GM23248 (cell line): ENCODE results near the gene IGFLR1. TPM values are rescaled to one million over a fixed set of nuclear protein-coding genes. Genes with fewer than 3 reads are reported as not detected.

ENCODE experiments used
- DNase-seq: peaks from one replicate; pipeline ENCODE4 v3.0.0-alpha.2; 2015
- H2AFZ ChIP-seq: fragments of 200-600 bp; sonication (generic); 2 replicates; pipeline ENCODE4 v1.6.1; 2016; ENCODE audit warnings: antibody characterized with exemption
- H3F3A ChIP-seq: fragments of 200-600 bp; sonication (generic); 2 replicates; pipeline ENCODE4 v1.6.1; 2016; ENCODE audit warnings: mild to moderate bottlenecking, antibody characterized with exemption, mixed run types; ENCODE audit not compliant: insufficient read depth
- H3K27ac ChIP-seq: fragments of 200-600 bp; sonication (generic); 2 replicates; pipeline ENCODE4 v1.5.1; 2016; ENCODE audit warnings: mild to moderate bottlenecking
- H3K27me3 ChIP-seq: fragments of 200-600 bp; sonication (generic); replicated peaks from 2 replicates; pipeline ENCODE4 v1.6.1; 2016; ENCODE audit warnings: mild to moderate bottlenecking; ENCODE audit not compliant: insufficient read depth
- H3K36me3 ChIP-seq: fragments of 200-600 bp; sonication (generic); 2 replicates; pipeline ENCODE4 v1.6.1; 2016; ENCODE audit warnings: low read depth, mild to moderate bottlenecking
- H3K4me1 ChIP-seq: fragments of 200-600 bp; sonication (generic); 2 replicates; pipeline ENCODE4 v1.6.1; 2016; ENCODE audit warnings: mild to moderate bottlenecking; ENCODE audit not compliant: insufficient read depth
- H3K4me2 ChIP-seq: fragments of 200-600 bp; sonication (generic); one replicate; pipeline ENCODE4 v1.6.1; 2016; ENCODE audit warnings: mild to moderate bottlenecking; ENCODE audit not compliant: unreplicated experiment
- H3K4me3 ChIP-seq: fragments of 200-600 bp; sonication (generic); 2 replicates; pipeline ENCODE4 v1.5.1; 2016; ENCODE audit warnings: mild to moderate bottlenecking
- H3K79me2 ChIP-seq: fragments of 200-600 bp; sonication (generic); 2 replicates; pipeline ENCODE4 v1.6.1; 2016; ENCODE audit warnings: mild to moderate bottlenecking; ENCODE audit not compliant: insufficient read depth
- H3K9ac ChIP-seq: fragments of 200-600 bp; sonication (generic); 2 replicates; pipeline ENCODE4 v1.6.1; 2016; ENCODE audit warnings: mild to moderate bottlenecking
- H3K9me2 ChIP-seq: fragments of 200-600 bp; sonication (generic); 2 replicates; pipeline ENCODE4 v1.6.1; 2016; ENCODE audit warnings: mixed run types, mild to moderate bottlenecking, moderate library complexity; ENCODE audit not compliant: insufficient read depth
- H3K9me3 ChIP-seq: fragments of 200-600 bp; sonication (generic); one replicate; pipeline ENCODE4 v1.6.1; 2017; ENCODE audit warnings: low read depth
- H4K20me1 ChIP-seq: fragments of 200-600 bp; sonication (generic); 2 replicates; pipeline ENCODE4 v1.6.0; 2016; ENCODE audit not compliant: insufficient read depth
- EZH2 ChIP-seq: fragments of 200-600 bp; sonication (generic); IDR thresholded peaks from 2 replicates; pipeline ENCODE4 v1.6.1; 2018; ENCODE audit warnings: antibody characterized with exemption, mild to moderate bottlenecking; ENCODE audit not compliant: insufficient read depth, poor library complexity, severe bottlenecking
- EZH2phosphoT487 ChIP-seq: fragments of 200-600 bp; sonication (generic); IDR thresholded peaks from 2 replicates; pipeline ENCODE4 v1.6.1; 2018; ENCODE audit warnings: antibody characterized with exemption, moderate library complexity, mild to moderate bottlenecking, low read depth; ENCODE audit not compliant: insufficient read depth
- WGBS, 2 experiments: methylation state at CpG; one replicate each; pipeline ENCODE4 v1.1.6; 2015 to 2017; ENCODE audit warnings: low lambda C conversion rate in 2 of 2, low coverage in 1 of 2; ENCODE audit errors: missing lambda C conversion rate in 2 of 2; 5-methylcytosine and 5-hydroxymethylcytosine counted together
- in situ Hi-C: fragments of 300-500 bp; cut with MboI; formaldehyde crosslinking; loops from 2 replicates; pipeline ENCODE4 v1.15.0; 2020
- polyA plus RNA-seq: library from polyadenylated mRNA; unstranded; fragments of >200 nt; fragmentation: Nextera tagmentation; extraction: Ambion mirVana; gene quantifications from 2 replicates; pipeline ENCODE4 v1.2.1, GENCODE V29; 2016
- total RNA-seq: library from RNA; depleted of rRNA; stranded (reverse); fragments of >200 nt; shearing (Covaris generic); gene quantifications from 2 replicates; pipeline ENCODE4 v1.2.3, GENCODE V29; 2014

Gene IGFLR1
- total and polyA plus RNA-seq, 2 experiments from 2014 or later, result 1.4 to 3.2 TPM

GRCh38 chr19:35696835-35697234 is 45.4 kb downstream of the IGFLR1 start:
- H2AFZ ChIP-seq, result no peak overlapping the region
- no peak for DNase-seq
- no peaks in the 10 kb centered on the region for H3K79me2 ChIP-seq
- in situ Hi-C loops, result no loop called here
- TF ChIP-seq EZH2 (no peak), EZH2phosphoT487 (no peak)
- no peak overlapping the region for H3K4me2 ChIP-seq
- H3K27me3 ChIP-seq, result no peaks in the 10 kb centered on the region
- H3K9me2 ChIP-seq, result no peaks in the 10 kb centered on the region
- no peaks in the 10 kb centered on the region for H3F3A ChIP-seq
- H4K20me1 ChIP-seq, result no peaks in the 10 kb centered on the region
- H3K9ac ChIP-seq, result no peak overlapping the region
- no peaks in the 10 kb centered on the region for H3K9me3 ChIP-seq
- no peaks in the 10 kb centered on the region for H3K36me3 ChIP-seq
- H3K27ac ChIP-seq, result no peak overlapping the region
- 23 to 32% methylated on average over 4 of the region's 4 CpGs for WGBS, 2 experiments
- no peak overlapping the region for H3K4me3 ChIP-seq
- no peaks in the 10 kb centered on the region for H3K4me1 ChIP-seq

DNA sequence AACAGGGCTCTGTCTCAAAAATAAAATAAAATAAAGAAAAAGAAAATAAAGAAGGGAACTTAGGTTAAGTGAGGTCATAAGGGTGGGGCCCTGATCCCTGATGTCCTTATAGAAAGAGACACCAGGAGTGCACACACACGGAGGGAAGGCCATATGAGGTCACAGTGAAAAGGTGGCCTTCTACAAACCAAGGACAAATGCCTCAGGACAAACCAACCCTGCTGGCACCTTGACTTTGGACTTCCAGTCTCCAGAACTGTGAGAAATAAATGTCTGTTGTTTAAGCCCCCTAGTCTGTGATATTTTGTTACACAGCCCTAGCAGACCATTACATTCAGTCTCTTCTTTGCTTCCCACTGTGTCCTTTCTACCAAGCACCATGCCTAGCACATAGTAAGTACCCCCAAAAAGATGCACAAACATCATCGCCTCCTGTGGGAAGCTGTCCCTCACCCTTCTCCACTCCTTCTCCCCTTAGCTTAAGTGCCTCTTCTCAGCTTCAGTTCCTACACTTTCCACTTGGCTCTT is 46.3 kb downstream of the IGFLR1 start:
- TF ChIP-seq EZH2phosphoT487, result no peak
- no peak for TF ChIP-seq EZH2
- Histone ChIP-seq H4K20me1 (no peaks in the 10 kb centered on the region), H3K4me3 (no peak overlapping the region), H3K79me2 (no peaks in the 10 kb centered on the region), H3K9ac (no peak overlapping the region), H3K4me2 (no peak overlapping the region), H3K9me2 (no peaks in the 10 kb centered on the region), H3K27me3 (no peaks in the 10 kb centered on the region), H3K9me3 (no peaks in the 10 kb centered on the region), H3F3A (no peaks in the 10 kb centered on the region), H3K27ac (no peak overlapping the region), H3K36me3 (no peaks in the 10 kb centered on the region), H2AFZ (no peak overlapping the region), H3K4me1 (no peaks in the 10 kb centered on the region)
- 50 to 56% methylated on average over 2 of the region's 2 CpGs for WGBS, 2 experiments
- DNase-seq, result no peak
- in situ Hi-C loops, result no loop called here

DNA sequence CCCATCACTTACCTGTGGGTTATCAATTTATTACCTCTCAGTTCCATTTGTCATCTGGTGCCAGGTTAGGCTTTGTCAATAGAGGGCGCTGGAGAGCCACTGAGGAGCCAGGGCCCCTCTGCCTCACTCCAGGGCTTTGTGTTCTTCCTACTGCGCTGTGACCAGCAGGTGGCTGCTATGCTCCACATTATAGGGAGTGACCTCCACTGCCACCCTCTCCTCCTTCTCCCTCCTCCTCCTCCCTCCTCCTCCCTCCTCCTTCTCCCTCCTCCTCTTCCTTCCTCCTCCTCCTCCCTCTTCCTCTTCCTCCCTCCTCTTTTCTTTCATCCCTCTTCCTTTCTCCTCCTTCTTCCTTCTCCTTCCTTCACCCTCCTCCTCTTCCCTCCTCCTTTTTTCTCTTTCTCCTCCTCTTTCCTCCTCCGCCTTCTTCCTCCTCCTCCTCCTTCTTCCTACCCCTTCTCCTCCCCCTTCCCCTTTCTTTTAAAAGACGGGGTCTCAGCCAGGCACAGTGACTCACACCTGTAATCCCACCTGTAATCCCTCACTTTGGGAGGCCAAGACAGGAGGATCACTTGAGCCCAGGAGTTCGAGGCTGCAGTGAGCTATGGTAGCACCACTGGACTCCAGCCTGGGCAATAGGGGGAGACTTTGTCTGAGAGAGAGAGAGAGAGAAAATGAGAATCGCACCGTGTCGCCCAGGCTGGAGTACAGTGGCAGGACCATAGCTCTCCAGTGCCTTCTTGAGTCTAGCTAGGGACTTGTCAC is 48.2 kb downstream of the IGFLR1 start:
- Histone ChIP-seq H3K79me2 (no peaks in the 10 kb centered on the region), H2AFZ (no peak overlapping the region), H3F3A (no peaks in the 10 kb centered on the region), H4K20me1 (no peaks in the 10 kb centered on the region), H3K27me3 (no peaks in the 10 kb centered on the region), H3K27ac (no peak overlapping the region), H3K9me2 (no peaks in the 10 kb centered on the region), H3K4me3 (no peak overlapping the region), H3K9me3 (no peaks in the 10 kb centered on the region), H3K4me2 (no peak overlapping the region), H3K9ac (no peak overlapping the region), H3K4me1 (no peaks in the 10 kb centered on the region), H3K36me3 (no peaks in the 10 kb centered on the region)
- TF ChIP-seq EZH2phosphoT487, result no peak
- no peak for TF ChIP-seq EZH2
- in situ Hi-C loops, result no loop called here
- peak; percentile 90 for DNase-seq
- WGBS, 2 experiments, result 24% methylated on average over 7 to 8 of the region's 8 CpGs

DNA sequence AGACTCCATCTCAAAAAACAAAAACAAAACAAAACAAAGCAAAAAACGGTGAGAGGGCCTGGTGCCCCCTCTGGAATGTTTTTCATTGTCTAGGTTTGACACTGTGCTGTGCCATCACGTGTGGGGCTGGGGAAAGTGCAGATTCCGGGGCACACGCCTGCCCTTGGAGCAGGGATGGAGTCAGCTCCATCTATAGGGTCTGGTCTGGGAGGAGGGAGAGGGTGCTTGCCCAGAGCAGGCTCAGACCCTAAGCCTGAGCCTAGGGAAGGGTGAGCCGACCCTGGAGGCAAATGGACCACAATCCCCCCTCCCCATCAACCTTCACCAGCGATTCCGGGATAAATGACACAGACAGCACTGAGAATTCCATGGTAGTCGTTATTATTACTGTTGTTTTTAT is 48.8 kb downstream of the IGFLR1 start:
- Histone ChIP-seq H3K4me2 (no peak overlapping the region), H3K79me2 (no peaks in the 10 kb centered on the region), H3K9ac (no peak overlapping the region), H3K9me3 (no peaks in the 10 kb centered on the region), H4K20me1 (no peaks in the 10 kb centered on the region), H3K4me1 (no peaks in the 10 kb centered on the region), H2AFZ (no peak overlapping the region), H3K9me2 (no peaks in the 10 kb centered on the region), H3K36me3 (no peaks in the 10 kb centered on the region), H3K27me3 (no peaks in the 10 kb centered on the region), H3K4me3 (no peak overlapping the region), H3K27ac (no peak overlapping the region), H3F3A (no peaks in the 10 kb centered on the region)
- DNase-seq, result no peak
- WGBS, 2 experiments, result 13 to 14% methylated on average over 8 of the region's 8 CpGs
- in situ Hi-C loops, result no loop called here
- TF ChIP-seq EZH2 (no peak), EZH2phosphoT487 (no peak)
